ENCODE data around the gene LRRTM4. TPM values are rescaled to one million over a fixed set of nuclear protein-coding genes. Genes with fewer than 3 reads are reported as not detected.

LRRTM4 gene
- total RNA-seq, 1 experiment from 2014 or later = 12.0 TPM

DNA sequence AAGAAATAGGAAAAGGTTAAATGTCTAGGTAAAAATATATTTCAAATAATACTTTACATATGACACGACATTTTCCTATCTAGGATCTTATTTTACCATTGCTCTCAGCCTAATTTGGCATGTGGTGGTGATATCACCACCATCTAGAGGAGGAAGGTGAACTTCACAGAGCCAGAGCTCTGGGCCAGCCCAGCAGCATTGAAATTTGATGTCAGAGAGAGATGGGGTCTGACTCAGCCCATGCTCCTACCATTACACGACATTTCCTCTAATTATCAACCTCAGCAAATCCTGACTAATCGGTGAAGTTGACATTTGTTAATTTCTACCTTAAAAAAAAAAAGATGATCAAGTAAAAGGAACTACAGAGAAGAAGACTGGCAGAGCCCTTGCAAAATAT is 42.3 kb downstream of the LRRTM4 start:
- TF ChIP-seq, protein P1, sequence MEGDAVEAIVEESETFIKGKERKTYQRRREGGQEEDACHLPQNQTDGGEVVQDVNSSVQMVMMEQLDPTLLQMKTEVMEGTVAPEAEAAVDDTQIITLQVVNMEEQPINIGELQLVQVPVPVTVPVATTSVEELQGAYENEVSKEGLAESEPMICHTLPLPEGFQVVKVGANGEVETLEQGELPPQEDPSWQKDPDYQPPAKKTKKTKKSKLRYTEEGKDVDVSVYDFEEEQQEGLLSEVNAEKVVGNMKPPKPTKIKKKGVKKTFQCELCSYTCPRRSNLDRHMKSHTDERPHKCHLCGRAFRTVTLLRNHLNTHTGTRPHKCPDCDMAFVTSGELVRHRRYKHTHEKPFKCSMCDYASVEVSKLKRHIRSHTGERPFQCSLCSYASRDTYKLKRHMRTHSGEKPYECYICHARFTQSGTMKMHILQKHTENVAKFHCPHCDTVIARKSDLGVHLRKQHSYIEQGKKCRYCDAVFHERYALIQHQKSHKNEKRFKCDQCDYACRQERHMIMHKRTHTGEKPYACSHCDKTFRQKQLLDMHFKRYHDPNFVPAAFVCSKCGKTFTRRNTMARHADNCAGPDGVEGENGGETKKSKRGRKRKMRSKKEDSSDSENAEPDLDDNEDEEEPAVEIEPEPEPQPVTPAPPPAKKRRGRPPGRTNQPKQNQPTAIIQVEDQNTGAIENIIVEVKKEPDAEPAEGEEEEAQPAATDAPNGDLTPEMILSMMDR (conservative IDR thresholded peaks at IDR 0.05) = no peak
- WGBS (ENCODE audit: extremely low coverage, insufficient read length, low lambda C conversion rate) = no CpG with 5 or more reads among the region's 3 CpGs
- no peaks in the 10 kb centered on the region for H3K79me1 ChIP-seq (ENCODE audit: insufficient read depth, low read depth, low read length, poor library complexity, severe bottlenecking)
- H3K27ac ChIP-seq (ENCODE audit: insufficient read length, low read depth, low read length) = no peak overlapping the region
- no peaks in the 10 kb centered on the region for H4K20me1 ChIP-seq (ENCODE audit: control insufficient read depth, insufficient read depth, insufficient read length)
- no peaks in the 10 kb centered on the region for H3K79me2 ChIP-seq (ENCODE audit: insufficient read depth, low read length)
- H3K56ac ChIP-seq (ENCODE audit: insufficient read length, low read depth, low read length) = no peak overlapping the region
- Mint-ChIP-seq H3K9me3 (peaks cover 9 to 10% of the 10 kb centered on the region in 2 experiments; a peak in 4 of 5 replicates), H3K4me3 (no peak overlapping the region), H3K27ac (0 out of 7 replicates have a peak overlapping the region, but pooled peaks of 1 of the 3 experiments have one; percentile 30), H3K27me3 (ENCODE audit: low read depth) (no peaks in the 10 kb centered on the region), H3K4me1 (peaks cover 0 to 5% of the 10 kb centered on the region in 2 experiments; a peak in 1 of 4 replicates), H3K36me3 (ENCODE audit: insufficient read depth in 1 of 3, low read depth in 3 of 3) (peaks cover 2 to 7% (median 4%) of the 10 kb centered on the region in 3 experiments; a peak in 6 of 7 replicates)
- H3K9ac ChIP-seq (ENCODE audit: extremely low read depth, insufficient read length, low read length) = no peak overlapping the region
- no peak overlapping the region for H3K23ac ChIP-seq (ENCODE audit: insufficient read length, low read depth, low read length)
- no peak overlapping the region for H2BK15ac ChIP-seq (ENCODE audit: low read depth, low read length)
- no peak overlapping the region for H2BK20ac ChIP-seq (ENCODE audit: low read depth, low read length, poor library complexity, severe bottlenecking)
- no peak overlapping the region for H2AK5ac ChIP-seq (ENCODE audit: insufficient read length, low read length)
- H2BK120ac ChIP-seq (ENCODE audit: low read depth, low read length, poor library complexity, severe bottlenecking) = no peak overlapping the region
- no peak overlapping the region for H3K14ac ChIP-seq (ENCODE audit: insufficient read depth, low read length)
- no peak overlapping the region for H2BK5ac ChIP-seq (ENCODE audit: insufficient read length, low read length)
- no peak for DNase-seq
- H3K4ac ChIP-seq (ENCODE audit: low read depth, low read length) = no peak overlapping the region
- H4K91ac ChIP-seq (ENCODE audit: insufficient read length, low read depth, low read length) = no peak overlapping the region
- H3K27me3 ChIP-seq (ENCODE audit: insufficient read depth, low read length) = no peaks in the 10 kb centered on the region
- H3K4me2 ChIP-seq (ENCODE audit: insufficient read depth, insufficient read length, low read length) = no peak overlapping the region
- H3K9me3 ChIP-seq (ENCODE audit: control insufficient read depth, low read depth, low read length) = no peaks in the 10 kb centered on the region
- no peak overlapping the region for H3T11ph ChIP-seq (ENCODE audit: low read length)
- H2AFZ ChIP-seq (ENCODE audit: low read length) = no peak overlapping the region
- no peak overlapping the region for H4K8ac ChIP-seq (replicated peaks; ENCODE audit: insufficient read length, low read depth, low read length)
- H4K5ac ChIP-seq (ENCODE audit: insufficient read length, low read depth, low read length) = no peak overlapping the region
- no peaks in the 10 kb centered on the region for H3K4me1 ChIP-seq (ENCODE audit: insufficient read depth, low read length)
- H2BK12ac ChIP-seq (ENCODE audit: insufficient read length, low read depth, low read length) = no peak overlapping the region
- H3K23me2 ChIP-seq (ENCODE audit: insufficient read length, low read depth, low read length, poor library complexity, severe bottlenecking) = no peaks in the 10 kb centered on the region
- no peak overlapping the region for H3K18ac ChIP-seq (ENCODE audit: insufficient read length, low read depth, low read length)
